HK-2 (cell line): ENCODE measurements around the gene FBXO34.

ENCODE experiments used
- DNase-seq: peaks from one replicate; pipeline ENCODE4 v3.0.0-alpha.2; 2018; ENCODE audit not compliant: unreplicated experiment

Gene FBXO34, protein sequence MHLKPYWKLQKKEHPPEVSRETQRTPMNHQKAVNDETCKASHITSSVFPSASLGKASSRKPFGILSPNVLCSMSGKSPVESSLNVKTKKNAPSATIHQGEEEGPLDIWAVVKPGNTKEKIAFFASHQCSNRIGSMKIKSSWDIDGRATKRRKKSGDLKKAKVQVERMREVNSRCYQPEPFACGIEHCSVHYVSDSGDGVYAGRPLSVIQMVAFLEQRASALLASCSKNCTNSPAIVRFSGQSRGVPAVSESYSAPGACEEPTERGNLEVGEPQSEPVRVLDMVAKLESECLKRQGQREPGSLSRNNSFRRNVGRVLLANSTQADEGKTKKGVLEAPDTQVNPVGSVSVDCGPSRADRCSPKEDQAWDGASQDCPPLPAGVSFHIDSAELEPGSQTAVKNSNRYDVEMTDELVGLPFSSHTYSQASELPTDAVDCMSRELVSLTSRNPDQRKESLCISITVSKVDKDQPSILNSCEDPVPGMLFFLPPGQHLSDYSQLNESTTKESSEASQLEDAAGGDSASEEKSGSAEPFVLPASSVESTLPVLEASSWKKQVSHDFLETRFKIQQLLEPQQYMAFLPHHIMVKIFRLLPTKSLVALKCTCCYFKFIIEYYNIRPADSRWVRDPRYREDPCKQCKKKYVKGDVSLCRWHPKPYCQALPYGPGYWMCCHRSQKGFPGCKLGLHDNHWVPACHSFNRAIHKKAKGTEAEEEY

DNA sequence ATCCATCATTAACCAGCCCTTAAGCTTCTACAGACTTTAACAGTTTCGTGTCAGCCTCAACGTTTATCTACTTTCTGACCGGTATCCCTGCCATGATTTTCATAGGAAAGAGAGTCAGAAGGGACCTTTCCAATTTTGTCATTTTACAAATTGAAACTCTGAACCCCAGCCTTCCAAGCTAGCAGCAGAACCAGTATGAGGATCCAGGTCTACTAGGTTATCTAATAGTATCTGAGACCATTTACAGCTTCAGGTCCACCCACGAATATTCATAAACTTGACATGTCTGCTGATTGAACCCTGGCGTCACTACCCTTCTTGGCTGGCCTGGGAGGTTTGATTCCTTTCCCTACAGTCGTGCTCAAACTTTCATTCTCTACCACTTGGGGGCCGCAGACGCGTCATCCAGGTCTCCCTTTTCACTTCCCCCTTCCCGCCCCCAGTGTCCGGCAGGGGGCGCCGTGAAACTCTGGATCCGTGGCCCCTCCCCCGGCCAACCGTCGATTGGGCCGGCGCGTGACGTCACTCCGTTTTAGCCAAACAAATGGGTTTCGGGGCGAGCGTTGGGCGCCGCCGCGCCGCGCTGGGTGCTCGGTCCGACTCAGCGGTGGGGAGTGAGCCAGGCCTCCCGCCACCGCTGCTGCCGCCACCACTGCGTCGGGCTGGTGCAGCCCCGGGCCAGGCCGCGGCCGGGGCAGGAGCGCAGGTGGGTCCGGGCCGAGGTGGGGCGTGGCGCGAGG is at the start of gene FBXO34:
Gene FBXO34, plus strand, starts transcription at position 590 of the 740 bp plus-strand sequence. CDS start 78,970 bp downstream, outside the sequence.
- peak; percentile 99 for DNase-seq

- no peak for DNase-seq
Measured at GRCh38 chr14:55221968-55222367, 49.3 kb upstream of the FBXO34 start.

DNA sequence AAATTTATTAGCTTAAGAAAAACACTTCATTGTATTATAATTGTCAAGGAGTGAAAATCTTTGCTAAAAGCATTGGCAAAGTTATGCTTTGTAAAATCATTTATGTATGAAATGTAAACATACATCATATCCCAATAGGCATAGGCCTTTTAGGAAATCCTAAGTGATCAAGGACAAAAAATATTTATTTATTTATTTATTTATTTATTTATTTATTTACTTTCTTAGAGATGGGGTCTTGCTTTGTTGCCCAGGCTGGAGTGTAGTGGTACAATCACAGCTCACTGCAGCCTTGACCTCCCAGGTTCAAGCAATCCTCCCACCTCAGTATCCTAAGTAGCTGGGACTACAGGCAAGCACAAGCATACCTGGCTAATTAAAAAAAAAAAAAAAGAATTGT is 47.9 kb upstream of the FBXO34 start:
- DNase-seq = no peak

DNA sequence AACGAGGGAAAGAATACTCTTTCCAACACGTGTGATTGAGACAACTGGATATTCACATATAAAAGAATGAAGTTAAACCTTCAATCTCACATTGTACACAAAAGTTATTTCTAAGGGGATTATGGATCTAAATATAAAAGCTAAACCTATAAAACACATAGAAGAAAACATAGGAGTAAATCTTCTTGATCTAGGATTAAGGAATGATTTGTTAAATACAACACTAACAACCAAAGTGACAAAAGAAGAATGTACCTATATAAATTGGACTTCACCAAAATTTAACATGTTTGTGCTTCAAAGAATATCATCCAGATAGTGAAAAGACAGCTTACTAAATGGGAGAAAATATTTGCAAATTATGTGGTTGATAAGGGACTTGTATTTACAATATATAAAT is 43.0 kb upstream of the FBXO34 start:
- DNase-seq = no peak

- no peak for DNase-seq
Measured at GRCh38 chr14:55233591-55233990, 37.6 kb upstream of the FBXO34 start.

DNA sequence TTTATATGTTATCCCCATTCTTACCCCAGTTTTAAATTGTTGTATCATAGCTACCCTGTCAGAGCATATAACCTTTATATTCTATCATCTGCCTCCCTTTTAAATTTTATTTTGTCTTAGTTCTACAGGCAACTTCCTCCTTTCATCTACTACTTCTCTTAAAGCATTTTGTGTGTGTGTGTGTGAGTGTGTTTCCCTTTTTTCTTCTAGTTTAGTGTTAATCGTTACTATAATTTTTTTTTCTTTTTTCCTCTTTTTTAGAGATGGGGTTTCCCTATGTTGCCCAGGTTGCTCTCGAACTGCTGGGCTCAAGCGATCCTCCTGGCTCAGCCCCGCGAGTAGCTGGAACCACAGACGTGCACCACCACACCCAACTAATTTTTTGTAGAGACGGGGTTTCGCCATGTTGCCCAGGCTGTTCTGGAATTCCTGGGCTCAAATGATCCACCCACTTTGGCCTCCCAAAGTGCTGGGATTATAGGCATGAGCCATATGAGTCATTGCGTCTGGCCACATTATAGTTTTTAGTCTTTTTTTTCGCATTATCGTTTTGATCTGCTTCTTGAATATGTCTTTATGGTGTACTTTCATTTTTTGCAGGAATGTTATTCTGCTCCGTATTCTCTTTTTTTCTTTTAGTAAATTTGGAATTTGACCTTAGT is 33.1 kb upstream of the FBXO34 start:
- no peak for DNase-seq

DNA sequence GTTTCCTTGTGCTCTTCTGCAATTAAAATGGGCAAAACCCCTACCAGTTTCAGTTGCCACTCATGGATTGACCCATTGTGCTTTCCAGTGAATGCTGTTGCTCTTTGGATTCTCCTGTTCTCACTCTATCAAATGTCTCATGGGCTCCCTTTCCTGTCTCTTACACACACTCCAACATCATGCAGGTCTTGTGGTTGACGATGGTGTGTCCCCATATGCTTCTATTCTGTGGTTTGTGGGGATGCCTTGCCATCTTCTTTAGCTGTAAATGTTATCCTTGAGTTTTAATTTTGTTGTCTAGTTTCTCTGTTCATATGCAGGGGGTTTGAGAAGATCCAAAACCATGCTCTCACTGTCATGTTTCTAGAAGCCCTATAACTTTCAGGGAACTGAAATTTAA is 31.9 kb upstream of the FBXO34 start:
- no peak for DNase-seq

DNA sequence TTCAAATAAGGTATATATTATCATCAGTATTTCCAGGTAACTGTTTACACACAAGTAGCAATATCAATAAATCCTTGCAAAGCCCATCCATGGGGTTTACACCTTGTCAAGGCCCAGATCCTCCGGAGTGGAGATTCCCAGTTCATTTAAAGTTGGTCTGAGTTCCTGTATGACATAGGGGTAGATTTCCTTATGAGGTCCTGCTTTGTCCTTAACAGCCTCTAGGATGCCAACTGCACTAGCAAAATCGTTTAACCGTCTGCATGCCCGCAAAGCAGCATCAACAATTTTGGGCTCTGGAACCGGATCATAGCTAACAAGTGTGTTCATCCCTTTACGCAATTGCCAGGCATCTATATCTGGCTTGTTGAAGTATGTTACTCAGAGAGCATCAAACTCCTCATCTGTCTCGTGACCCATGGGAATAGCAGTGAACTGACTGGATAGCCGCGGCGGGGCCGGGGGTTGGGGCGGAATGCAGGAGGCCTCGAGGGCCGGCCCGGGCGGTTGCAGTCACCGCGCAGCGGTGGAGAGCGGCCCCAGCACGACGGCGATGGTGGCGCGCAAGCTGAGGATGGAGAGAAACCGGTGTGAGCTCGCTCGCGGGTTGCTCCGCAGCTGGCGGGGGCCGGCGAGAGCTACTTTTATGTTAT is 30.6 kb upstream of the FBXO34 start:
- DNase-seq = no peak

GRCh38 chr14:55241673-55242072 is 29.5 kb upstream of the FBXO34 start:
- no peak for DNase-seq

GRCh38 chr14:55243386-55243785 is 27.8 kb upstream of the FBXO34 start:
- no peak for DNase-seq

DNA sequence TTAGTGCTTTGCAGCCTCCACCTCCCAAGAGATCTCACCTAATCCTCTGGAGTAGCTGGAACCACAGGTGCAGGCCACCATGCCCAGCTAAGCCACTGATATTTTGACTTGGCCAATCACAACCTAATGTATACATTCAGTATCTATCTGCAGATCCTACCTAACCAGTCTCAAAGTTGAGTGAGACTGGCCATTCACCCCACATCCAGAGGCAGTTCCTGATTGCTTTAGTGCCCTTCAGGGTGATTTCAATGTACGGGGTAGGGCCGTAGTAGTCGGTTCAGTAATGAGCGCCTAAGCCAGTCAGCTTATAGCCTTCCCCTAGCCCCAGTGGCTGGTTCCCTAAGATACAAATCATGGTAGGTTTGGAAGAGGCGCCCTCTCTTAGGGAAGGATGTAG is 27.4 kb upstream of the FBXO34 start:
- DNase-seq = no peak

- DNase-seq = no peak
Measured at GRCh38 chr14:55245657-55246268, 25.5 kb upstream of the FBXO34 start.

DNA sequence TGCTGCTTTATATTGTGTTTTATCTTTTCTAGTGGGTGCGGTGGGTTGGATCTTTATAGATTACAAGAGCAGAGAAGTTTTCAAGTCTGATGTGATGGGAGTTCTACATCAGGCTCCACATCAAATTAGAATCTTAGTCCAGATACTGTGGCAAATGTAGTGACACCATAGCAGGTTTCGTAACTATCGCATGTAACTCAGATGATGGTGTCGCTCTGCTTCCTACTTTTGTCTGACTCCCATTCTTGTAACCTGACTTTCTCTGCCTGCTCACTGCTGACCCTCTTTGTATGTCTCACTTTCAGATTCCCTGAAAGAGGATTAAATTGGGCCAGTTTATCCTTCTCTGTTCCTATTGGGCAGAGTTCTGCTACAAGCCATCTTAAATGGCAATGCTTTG is 22.8 kb upstream of the FBXO34 start:
- no peak for DNase-seq

DNA sequence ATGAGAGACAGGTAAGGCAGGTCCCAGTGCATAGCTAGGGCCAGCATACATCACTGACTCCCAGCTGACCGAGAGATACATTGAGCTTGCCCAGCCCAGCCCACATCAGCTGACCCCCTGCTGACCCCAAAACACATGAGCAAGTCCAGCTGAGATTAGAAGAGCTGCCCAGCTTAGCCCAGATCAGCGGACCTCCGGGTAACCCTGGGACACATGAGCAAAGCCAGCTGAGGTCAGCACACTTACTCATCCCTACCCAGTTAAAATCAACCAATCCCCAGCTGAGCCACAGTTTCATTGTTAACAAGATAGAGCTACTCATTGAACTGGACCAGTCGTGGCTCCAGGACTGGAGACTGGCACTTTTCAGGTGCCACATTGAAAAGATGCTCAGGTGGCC is 21.8 kb upstream of the FBXO34 start:
- peak; percentile 48 for DNase-seq

DNA sequence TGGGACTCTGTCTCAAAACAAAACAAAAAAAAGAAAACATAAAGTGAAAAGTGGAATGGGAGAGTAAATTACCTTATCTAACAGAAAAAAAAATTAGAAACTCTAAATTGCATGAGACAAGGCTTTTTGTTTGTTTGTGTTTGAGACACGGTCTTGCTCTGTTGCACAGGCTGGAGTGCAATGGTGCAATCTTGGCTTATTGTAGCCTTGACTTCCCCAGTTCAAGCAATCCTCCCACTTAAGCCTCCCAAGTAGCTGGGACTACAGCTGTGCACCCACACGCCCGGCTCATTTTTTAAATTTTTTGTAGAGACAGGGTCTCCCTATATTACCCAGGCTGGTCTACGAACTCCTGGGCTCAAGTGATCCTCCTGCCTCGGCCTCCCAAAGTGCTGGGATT is 17.9 kb upstream of the FBXO34 start:
- DNase-seq = no peak

GRCh38 chr14:55254581-55254980 is 16.6 kb upstream of the FBXO34 start:
- no peak for DNase-seq

DNA sequence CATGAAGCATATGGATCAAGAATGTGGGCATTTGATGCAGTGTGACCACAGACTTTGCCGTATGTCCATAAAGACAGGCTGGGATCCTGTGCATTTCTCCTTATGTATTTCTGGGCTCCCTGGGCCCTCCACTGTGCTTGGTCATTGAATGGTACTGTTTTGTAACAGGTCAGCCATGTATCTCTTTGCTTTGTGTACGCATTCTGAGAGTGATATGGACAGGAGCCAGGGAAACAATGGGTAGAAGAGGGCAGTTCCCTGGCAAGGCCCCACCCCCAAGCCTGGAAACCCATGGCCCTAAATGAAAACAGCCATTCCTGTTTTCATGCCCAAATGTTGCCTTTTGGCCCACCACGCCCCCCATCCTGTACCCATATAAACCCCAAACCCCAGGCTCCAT is 15.2 kb upstream of the FBXO34 start:
- no peak for DNase-seq

- no peak for DNase-seq
Measured at GRCh38 chr14:55256586-55256985, 14.6 kb upstream of the FBXO34 start.

GRCh38 chr14:55265197-55265596 is 6.0 kb upstream of the FBXO34 start:
- no peak for DNase-seq

DNA sequence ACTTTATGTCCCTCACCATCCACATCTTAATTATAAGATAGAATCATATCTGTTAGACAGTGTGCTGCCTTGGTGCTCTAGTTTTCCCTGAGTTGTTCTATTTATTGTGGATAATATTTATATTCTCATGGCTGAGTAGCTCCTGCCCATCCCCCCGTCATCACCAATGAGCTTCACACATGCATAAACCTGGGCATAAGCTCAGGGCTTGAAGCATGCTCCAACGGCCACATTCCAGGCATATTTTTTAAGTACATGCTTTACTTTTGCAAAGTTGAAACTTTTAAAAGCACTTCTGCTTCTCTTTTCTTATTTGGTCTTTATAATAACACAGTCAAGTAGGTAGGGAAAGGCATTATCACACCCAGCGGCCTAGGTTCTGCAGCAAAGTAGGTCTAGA is 3.4 kb upstream of the FBXO34 start:
- no peak for DNase-seq
